Measurements from ENCODE around the gene GDF10. TPM values are rescaled to one million over a fixed set of nuclear protein-coding genes. Genes with fewer than 3 reads are reported as not detected.

GDF10 gene
- total and polyA plus RNA-seq, 10 of the 15 experiments (the other 5 are each of a cell fraction or from before 2014, with no cell fraction given), result not detected

DNA sequence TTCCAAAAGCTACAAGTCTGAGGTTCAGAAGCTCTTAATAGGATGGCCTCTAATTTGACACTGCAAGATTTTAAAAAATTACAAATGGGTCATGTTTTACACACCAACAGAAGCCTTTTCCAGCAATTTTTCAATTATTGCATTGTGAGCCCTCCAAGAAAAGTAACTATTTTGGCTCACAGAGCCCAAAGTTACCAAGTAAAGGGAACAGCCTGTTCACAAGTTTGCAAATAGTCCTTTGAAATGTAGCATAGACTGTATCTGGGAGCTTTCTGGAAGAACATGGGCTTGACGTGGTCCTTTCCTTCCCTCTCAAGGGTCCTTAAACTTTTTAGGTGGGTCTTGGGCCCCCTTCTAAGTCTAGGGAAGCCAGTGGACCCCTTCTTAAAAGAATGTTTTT lies 1.3 kb upstream of the GDF10 start:
- DNase-seq (ENCODE audit: low read depth, low spot score) (no peak), ATAC-seq (no peak), FAIRE-seq (no peak)
- Histone ChIP-seq H3K27me3 (replicated peaks in 1 of 2; ENCODE audit: control insufficient read depth in 2 of 2, insufficient read depth in 2 of 2, low read length in 1 of 2) (peaks cover 3 to 9% of the 10 kb centered on the region in 2 experiments; a peak in 3 of 4 replicates), H4K20me1 (ENCODE audit: control insufficient read depth, insufficient read depth) (no peaks in the 10 kb centered on the region), H3K9ac (ENCODE audit: control insufficient read depth, insufficient read depth, low read length) (no peak overlapping the region), H3K4me1 (ENCODE audit: control insufficient read depth, insufficient read depth, low read length) (no peaks in the 10 kb centered on the region), H2AFZ (ENCODE audit: control insufficient read depth, low read depth, low read length) (no peak overlapping the region), H3K4me2 (ENCODE audit: control insufficient read depth, insufficient read depth) (no peak overlapping the region), H3K79me2 (ENCODE audit: control insufficient read depth, insufficient read depth, low read length) (no peaks in the 10 kb centered on the region), H3K4me3 (no peak overlapping the region), H3K36me3 (ENCODE audit: control insufficient read depth in 2 of 2, insufficient read depth in 2 of 2, low read length in 1 of 2) (no peaks in the 10 kb centered on the region), H3K27ac (ENCODE audit: control insufficient read depth, insufficient read depth) (no peak overlapping the region), H3K9me3 (replicated peaks; ENCODE audit: control insufficient read depth, insufficient read depth, low read length) (no peaks in the 10 kb centered on the region)
- SMC1A ChIA-PET (ENCODE audit: uncharacterized antibody, unreplicated experiment), result no interaction called here
- RAD21 ChIA-PET (ENCODE audit: unreplicated experiment), result interaction anchor here (1.9 kb wide), 1 partner anchor 251 kb away, joined by 5 read pairs; no protein-coding TSS in a partner anchor
- BruUV-seq (replicated peaks), result no TSS peak
- CTCF ChIA-PET, result interaction anchor here (1.0 to 2.1 kb wide), 2 partner anchors 13 to 274 kb away, joined by 3 to 10 read pairs; no protein-coding TSS in a partner anchor
- intact Hi-C loops (cut with micrococcal nuclease; ENCODE audit: unreplicated experiment), result no loop called here
- POLR2A ChIA-PET, result no interaction called here
- WGBS (ENCODE audit: insufficient coverage, insufficient replicate concordance, low lambda C conversion rate, missing lambda C conversion rate), result 7% methylated on average over 1 of the region's 1 CpG
- TF ChIP-seq, protein P1, sequence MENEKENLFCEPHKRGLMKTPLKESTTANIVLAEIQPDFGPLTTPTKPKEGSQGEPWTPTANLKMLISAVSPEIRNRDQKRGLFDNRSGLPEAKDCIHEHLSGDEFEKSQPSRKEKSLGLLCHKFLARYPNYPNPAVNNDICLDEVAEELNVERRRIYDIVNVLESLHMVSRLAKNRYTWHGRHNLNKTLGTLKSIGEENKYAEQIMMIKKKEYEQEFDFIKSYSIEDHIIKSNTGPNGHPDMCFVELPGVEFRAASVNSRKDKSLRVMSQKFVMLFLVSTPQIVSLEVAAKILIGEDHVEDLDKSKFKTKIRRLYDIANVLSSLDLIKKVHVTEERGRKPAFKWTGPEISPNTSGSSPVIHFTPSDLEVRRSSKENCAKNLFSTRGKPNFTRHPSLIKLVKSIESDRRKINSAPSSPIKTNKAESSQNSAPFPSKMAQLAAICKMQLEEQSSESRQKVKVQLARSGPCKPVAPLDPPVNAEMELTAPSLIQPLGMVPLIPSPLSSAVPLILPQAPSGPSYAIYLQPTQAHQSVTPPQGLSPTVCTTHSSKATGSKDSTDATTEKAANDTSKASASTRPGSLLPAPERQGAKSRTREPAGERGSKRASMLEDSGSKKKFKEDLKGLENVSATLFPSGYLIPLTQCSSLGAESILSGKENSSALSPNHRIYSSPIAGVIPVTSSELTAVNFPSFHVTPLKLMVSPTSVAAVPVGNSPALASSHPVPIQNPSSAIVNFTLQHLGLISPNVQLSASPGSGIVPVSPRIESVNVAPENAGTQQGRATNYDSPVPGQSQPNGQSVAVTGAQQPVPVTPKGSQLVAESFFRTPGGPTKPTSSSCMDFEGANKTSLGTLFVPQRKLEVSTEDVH (IDR thresholded peaks at IDR 0.05; ENCODE audit: low read depth, partially characterized antibody), result no peak
- TF ChIP-seq MTA3 (IDR thresholded peaks at IDR 0.05; ENCODE audit: borderline replicate concordance, low read length) (no peak), ZZZ3 (IDR thresholded peaks at IDR 0.05; ENCODE audit: control insufficient read depth, insufficient read length, low read depth) (no peak), SMARCA5 (IDR thresholded peaks at IDR 0.05) (no peak), SREBF1 (IDR thresholded peaks at IDR 0.05; ENCODE audit: low read length) (no peak), CBX3 (IDR thresholded peaks at IDR 0.05; ENCODE audit: borderline replicate concordance, low read depth) (no peak), PAX8 (IDR thresholded peaks at IDR 0.05) (no peak), NR2F1 (conservative IDR thresholded peaks at IDR 0.05) (no peak), TARDBP (IDR thresholded peaks at IDR 0.05; ENCODE audit: borderline replicate concordance) (no peak), NRF1 (conservative IDR thresholded peaks at IDR 0.05; ENCODE audit: low read depth, low read length) (no peak), BCL11A (IDR thresholded peaks at IDR 0.05; ENCODE audit: low read depth, low read length) (no peak)
- in situ Hi-C loops (cut with MboI), result no loop called here
